Limb (tissue), 2 donors: ENCODE data around the gene BCDIN3D.

ENCODE experiments used
- DNase-seq, 2 donors: peaks; one replicate each; pipeline ENCODE4 v3.0.0-alpha.2; 2016; ENCODE audit errors: extremely low spot score in 2 of 2

Gene BCDIN3D

GRCh38 chr12:49821373-49822287, 21.3 kb downstream of the BCDIN3D start:
- DNase-seq, result no peak

- DNase-seq, result no peak
Observed at GRCh38 chr12:49819786-49820185, 23.1 kb downstream of the BCDIN3D start.

GRCh38 chr12:49818241-49818895, 24.5 kb downstream of the BCDIN3D start:
- DNase-seq, result no peak

GRCh38 chr12:49813131-49813530, 29.8 kb downstream of the BCDIN3D start:
- no peak for DNase-seq

- DNase-seq, result no peak
Observed at GRCh38 chr12:49811961-49812401, 30.9 kb downstream of the BCDIN3D start.

- no peak for DNase-seq
Observed at GRCh38 chr12:49811136-49811535, 31.8 kb downstream of the BCDIN3D start.

- peak; percentile 42 to 59 for DNase-seq
Observed at GRCh38 chr12:49809906-49810389, 33.0 kb downstream of the BCDIN3D start.

GRCh38 chr12:49809381-49809905, 33.5 kb downstream of the BCDIN3D start:
- peak; percentile 75 to 80 for DNase-seq

GRCh38 chr12:49808686-49809380, 34.1 kb downstream of the BCDIN3D start:
- peak; percentile 40 to 69 for DNase-seq

- DNase-seq, result no peak
Observed at GRCh38 chr12:49807991-49808580, 34.8 kb downstream of the BCDIN3D start.

- no peak for DNase-seq
Observed at GRCh38 chr12:49806877-49807276, 36.0 kb downstream of the BCDIN3D start.

- DNase-seq, result no peak
Observed at GRCh38 chr12:49806321-49806813, 36.5 kb downstream of the BCDIN3D start.

GRCh38 chr12:49805409-49805808, 37.5 kb downstream of the BCDIN3D start:
- DNase-seq, result no peak

GRCh38 chr12:49804821-49805220, 38.1 kb downstream of the BCDIN3D start:
- DNase-seq, result no peak

- no peak for DNase-seq
Observed at GRCh38 chr12:49803693-49804450, 39.0 kb downstream of the BCDIN3D start.

GRCh38 chr12:49801141-49802063, 41.5 kb downstream of the BCDIN3D start:
- no peak for DNase-seq

GRCh38 chr12:49800421-49801140, 42.3 kb downstream of the BCDIN3D start:
- no peak for DNase-seq

GRCh38 chr12:49798934-49799333, 44.0 kb downstream of the BCDIN3D start:
- DNase-seq, result no peak

GRCh38 chr12:49798248-49798647, 44.7 kb downstream of the BCDIN3D start:
- no peak for DNase-seq
